Lower lobe of right lung (tissue), 2 donors: ENCODE measurements around the gene ZNF660. TPM values are rescaled to one million over a fixed set of nuclear protein-coding genes. Genes with fewer than 3 reads are reported as not detected.
A peak's percentile ranks its signal among the peaks of the same experiment; 100 is the strongest.
"Not testable (repeated sequence)": the region's sequence is repeated elsewhere in the genome, so short reads cannot be mapped to it uniquely, and the experiment has no call there.

Experiments
- ATAC-seq, 2 donors: fragments of 200-7000 bp; cut with Tn5 transposase; one replicate each; pipeline ENCODE4 v1.9.1; 2020 to 2022; ENCODE audit warnings: mild to moderate bottlenecking in 2 of 2, moderate library complexity in 2 of 2
- DNase-seq: peaks from one replicate; pipeline ENCODE4 v3.0.0-alpha.2; 2020
- H3K27ac ChIP-seq: fragments of 200-600 bp; one replicate; pipeline ENCODE4 v1.8.0; 2022
- H3K27me3 ChIP-seq: fragments of 200-600 bp; one replicate; pipeline ENCODE4 v1.8.0; 2022; ENCODE audit warnings: low read depth
- H3K36me3 ChIP-seq: fragments of 200-600 bp; one replicate; pipeline ENCODE4 v1.8.0; 2022; ENCODE audit warnings: mild to moderate bottlenecking
- H3K4me1 ChIP-seq: fragments of 200-600 bp; one replicate; pipeline ENCODE4 v1.8.0; 2022
- H3K4me3 ChIP-seq: fragments of 200-600 bp; one replicate; pipeline ENCODE4 v1.8.0; 2022; ENCODE audit warnings: mild to moderate bottlenecking
- H3K9me3 ChIP-seq: fragments of 200-600 bp; one replicate; pipeline ENCODE4 v1.8.0; 2022
- intact Hi-C: fragments of 100-400 bp; cut with DNase I; formaldehyde crosslinking; loops from one replicate; pipeline ENCODE4 v1.11.0; 2022
- long read RNA-seq: library from polyadenylated mRNA; unstranded; transcript quantifications from one replicate; pipeline ENCODE4 v2.0.0, GENCODE V29; 2021
- total RNA-seq: library from RNA; stranded (reverse); fragmentation: NEBNext Ultra II Directional; extraction: Animal tissue kit (Norgen Biotek cat#: 25700); gene quantifications from one replicate; pipeline ENCODE4 v1.2.1, GENCODE V29; 2021
- TF ChIP-seq, protein P1 (sequence below): fragments of 200-600 bp; IDR thresholded peaks from one replicate; pipeline ENCODE4 v1.8.0; 2022; ENCODE audit warnings: antibody characterized with exemption, mild to moderate bottlenecking
- donor health status: DM: no; HTN: yes; CAD: no; lungs with severe emphysema.

Gene ZNF660
- total RNA-seq = 2.7 TPM
- long read RNA-seq = 0 reads

DNA sequence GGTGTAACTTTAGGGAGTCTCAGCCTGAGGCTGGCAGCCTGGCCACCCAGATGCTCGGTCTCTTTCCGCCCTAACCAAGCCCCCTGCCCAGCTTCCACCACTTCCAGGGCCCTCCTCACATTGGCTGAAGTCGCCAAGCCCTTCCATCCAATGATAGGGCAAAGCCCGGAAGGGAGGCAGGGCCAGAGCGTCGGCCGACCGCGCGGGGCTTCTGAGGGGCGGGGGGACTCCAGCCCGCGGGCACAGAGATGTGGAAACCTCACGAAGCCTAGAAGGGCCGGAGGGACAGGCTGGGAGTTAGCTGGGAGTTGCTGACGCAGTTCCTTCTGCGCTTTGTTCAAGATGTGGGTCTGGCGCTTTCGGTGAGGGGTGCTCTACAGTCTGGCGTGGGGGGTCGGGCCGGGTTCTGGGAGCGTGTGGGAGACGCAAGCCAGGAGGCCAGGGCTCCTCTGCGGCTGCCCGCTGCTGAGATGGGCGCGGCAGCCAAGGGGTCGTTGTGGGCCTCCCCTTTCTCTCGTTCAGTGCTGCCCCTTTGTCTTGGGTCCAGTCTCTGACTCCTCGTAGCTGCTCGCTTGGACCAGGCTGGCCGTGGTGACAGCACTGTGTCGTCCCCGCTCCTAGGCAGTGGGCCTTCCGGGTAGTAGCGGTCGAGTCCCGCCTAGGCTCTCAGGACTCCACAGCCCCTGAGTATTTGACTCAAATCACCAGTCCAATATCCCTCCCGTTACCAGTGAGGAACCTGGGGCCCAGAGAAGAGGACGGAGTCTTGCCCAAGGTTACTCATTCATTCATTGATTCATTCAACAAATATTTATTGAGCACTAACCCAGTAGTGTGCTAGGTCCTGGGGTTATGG, at the start of gene ZNF660:
Gene ZNF660, plus strand, starts transcription at position 319 of the 856 bp plus-strand sequence. CDS start 9,230 bp downstream, outside the sequence.
- TF ChIP-seq, protein P1, sequence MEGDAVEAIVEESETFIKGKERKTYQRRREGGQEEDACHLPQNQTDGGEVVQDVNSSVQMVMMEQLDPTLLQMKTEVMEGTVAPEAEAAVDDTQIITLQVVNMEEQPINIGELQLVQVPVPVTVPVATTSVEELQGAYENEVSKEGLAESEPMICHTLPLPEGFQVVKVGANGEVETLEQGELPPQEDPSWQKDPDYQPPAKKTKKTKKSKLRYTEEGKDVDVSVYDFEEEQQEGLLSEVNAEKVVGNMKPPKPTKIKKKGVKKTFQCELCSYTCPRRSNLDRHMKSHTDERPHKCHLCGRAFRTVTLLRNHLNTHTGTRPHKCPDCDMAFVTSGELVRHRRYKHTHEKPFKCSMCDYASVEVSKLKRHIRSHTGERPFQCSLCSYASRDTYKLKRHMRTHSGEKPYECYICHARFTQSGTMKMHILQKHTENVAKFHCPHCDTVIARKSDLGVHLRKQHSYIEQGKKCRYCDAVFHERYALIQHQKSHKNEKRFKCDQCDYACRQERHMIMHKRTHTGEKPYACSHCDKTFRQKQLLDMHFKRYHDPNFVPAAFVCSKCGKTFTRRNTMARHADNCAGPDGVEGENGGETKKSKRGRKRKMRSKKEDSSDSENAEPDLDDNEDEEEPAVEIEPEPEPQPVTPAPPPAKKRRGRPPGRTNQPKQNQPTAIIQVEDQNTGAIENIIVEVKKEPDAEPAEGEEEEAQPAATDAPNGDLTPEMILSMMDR = no peak
- peak within 1 kb of the TSS; percentile 64 for H3K27ac ChIP-seq
- peak; percentile 64 for DNase-seq

DNA sequence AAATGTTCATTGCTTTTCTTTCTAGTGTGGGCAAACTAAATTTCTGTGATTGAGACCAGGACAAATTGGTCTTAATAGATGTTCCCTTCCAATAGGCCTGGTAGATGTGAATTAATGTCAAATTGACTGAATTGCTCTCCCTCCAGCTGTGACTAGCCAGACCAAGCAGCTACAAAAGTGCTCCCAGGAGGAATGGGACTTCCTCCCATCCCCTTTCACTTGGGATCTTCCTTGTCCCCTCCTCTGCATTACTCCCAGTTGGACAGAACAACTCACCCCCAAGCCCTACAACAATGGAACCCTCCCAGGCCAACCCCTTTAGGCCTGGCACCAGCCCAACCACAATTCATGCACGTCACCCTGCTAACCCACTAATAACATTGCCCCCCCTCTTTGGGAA, 49.4 kb upstream of the ZNF660 start:
- Histone ChIP-seq H3K4me3 (no peak overlapping the region), H3K9me3 (no peaks in the 10 kb centered on the region), H3K36me3 (no peaks in the 10 kb centered on the region), H3K4me1 (no peaks in the 10 kb centered on the region), H3K27ac (no peak overlapping the region), H3K27me3 (peaks cover 53% of the 10 kb centered on the region)
- intact Hi-C loops = loop anchor here (10.0 kb wide), 1 partner anchor 379 kb away; no protein-coding TSS in a partner anchor
- TF ChIP-seq, protein P1 = no peak
- ATAC-seq (no peak), DNase-seq (no peak)

More for the DNA sequence above, at the start of gene ZNF660:
- peak; percentile 93 to 96 for ATAC-seq
- no peaks in the 10 kb centered on the region for H3K27me3 ChIP-seq
- H3K4me1 ChIP-seq = no peaks in the 10 kb centered on the region
- H3K36me3 ChIP-seq = peaks cover 11% of the 10 kb centered on the region
- intact Hi-C loops = no loop called here
- H3K4me3 ChIP-seq = peak within 1 kb of the TSS; percentile 68
- no peaks in the 10 kb centered on the region for H3K9me3 ChIP-seq

DNA sequence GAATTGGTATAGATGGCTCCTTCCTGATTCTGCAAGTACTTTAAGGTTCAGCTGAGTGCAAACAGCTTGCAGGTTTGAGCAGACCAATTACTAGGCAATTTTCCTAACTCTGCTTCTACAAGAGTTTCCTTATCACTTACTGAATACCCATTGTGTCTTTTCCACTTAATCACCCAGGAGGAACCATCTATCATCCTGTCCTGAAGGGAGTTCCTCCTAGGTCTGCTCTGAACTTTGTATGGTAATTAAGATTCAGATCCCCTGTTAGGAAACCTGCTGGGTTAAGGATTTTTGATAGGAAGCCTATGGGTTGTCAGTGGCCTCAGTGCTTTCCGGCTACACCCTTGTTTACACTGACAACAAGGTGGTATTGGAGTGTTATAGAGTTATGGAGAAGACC, 40.0 kb upstream of the ZNF660 start:
- H3K27ac ChIP-seq, H3K4me1 ChIP-seq, H3K9me3 ChIP-seq, ATAC-seq, DNase-seq, H3K27me3 ChIP-seq, intact Hi-C loops, H3K4me3 ChIP-seq, H3K36me3 ChIP-seq: not testable (repeated sequence)

DNA sequence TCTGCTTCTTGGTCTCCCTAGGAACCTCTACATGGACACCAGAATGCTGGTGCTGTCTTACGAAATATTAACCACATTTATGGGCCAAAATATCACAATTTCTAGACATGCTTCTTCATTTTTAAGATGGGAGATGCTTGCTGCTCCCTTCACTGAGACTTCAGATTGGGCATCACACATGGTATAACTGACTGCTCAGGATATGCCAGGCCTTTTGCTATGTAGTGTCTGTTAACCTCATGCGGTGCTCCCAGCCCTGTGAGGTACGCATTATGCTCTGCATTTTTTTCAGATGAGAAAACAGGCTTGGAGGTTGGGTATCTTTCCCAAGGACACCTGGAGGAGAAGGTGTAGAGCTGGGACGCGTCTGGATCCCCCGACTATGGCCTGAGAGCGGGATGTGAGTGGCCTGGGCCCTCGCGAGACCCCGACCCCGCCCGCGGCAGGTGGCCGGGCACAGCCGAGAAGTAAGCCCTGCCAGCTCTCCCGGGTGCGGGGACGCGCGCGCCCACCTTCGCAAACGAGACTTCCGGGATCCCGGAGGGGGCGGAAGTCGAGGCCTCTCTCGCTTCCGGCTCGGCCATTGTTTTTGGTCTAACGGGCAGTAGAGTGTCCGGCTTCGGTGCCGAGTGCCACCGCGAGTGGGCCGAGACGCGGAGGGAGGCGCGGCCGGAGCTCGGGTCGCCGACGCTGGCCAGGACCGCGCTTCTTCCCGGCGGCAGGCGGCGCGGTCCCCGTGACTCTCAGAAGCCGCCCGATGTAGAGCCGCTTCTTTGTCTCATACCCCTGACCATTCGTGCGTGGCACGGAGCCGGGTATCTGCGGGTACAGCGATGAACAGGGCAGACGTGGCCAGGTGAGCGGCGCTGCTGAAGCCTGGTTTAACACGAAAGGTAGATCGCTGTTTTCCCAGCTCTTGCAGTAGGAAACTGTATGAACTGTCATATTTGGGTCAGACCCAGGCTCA, 29.9 kb upstream of the ZNF660 start, which contains the start of gene ZKSCAN7:
Gene ZKSCAN7, plus strand, starts transcription at position 568 of the 967 bp plus-strand sequence. CDS start 1,855 bp downstream, outside the sequence.
- H3K36me3 ChIP-seq = no peaks in the 10 kb centered on the region
- no peaks in the 10 kb centered on the region for H3K9me3 ChIP-seq
- ATAC-seq (peak; percentile 86 to 97), DNase-seq (peak; percentile 75)
- peaks cover 11% of the 10 kb centered on the region for H3K4me1 ChIP-seq
- peaks cover 9% of the 10 kb centered on the region for H3K27me3 ChIP-seq
- peak within 1 kb of the TSS; percentile 78 for H3K27ac ChIP-seq
- TF ChIP-seq, protein P1 = peak; percentile 29
- intact Hi-C loops = no loop called here
- peak within 1 kb of the TSS; percentile 72 for H3K4me3 ChIP-seq

DNA sequence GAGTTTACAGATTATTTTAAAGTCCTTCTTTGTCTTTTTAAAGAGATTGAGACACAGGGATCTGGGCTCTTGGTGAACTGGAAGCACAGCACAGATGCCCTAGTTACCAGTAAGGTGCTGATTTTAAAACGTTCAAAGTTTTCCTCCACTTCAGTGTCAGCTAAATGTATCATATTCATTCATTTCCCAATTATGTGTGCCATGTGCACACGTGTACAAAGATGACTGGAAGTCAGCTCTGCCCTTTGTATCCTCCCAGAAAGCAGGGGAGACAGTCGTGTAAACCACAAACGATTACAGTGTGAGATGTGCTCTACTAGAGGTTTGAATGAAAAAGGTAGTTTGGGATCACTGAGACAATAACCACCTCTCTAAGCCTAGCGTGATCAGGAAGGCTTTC, 29.0 kb upstream of the ZNF660 start:
- ATAC-seq (no peak), DNase-seq (no peak)
- intact Hi-C loops = no loop called here
- Histone ChIP-seq H3K27ac (peak overlapping the region; percentile 78), H3K9me3 (no peaks in the 10 kb centered on the region), H3K36me3 (no peaks in the 10 kb centered on the region), H3K27me3 (peaks cover 3% of the 10 kb centered on the region), H3K4me3 (peak overlapping the region; percentile 72), H3K4me1 (peaks cover 11% of the 10 kb centered on the region)
- TF ChIP-seq, protein P1 = no peak
